Measurements from ENCODE around the gene NUDT7.

DNA sequence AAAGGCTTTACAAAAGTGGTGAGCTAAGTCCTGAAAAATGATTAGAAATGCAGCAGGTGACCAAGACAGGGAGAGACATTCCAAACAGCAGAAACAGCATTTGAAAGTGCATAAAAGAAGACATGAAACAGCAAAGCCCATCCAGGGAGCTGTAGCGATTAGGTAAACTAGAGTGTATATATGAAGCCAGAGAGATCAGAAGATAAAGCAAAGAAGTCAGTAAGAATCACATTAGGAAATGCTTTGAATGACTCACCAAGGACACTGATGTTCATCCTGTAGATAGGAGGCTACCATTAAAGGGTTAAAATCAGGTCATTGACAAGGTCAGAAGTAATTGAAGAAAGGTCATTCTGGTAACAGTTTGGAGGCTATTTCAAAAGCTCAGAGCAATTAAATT is 38.5 kb downstream of the NUDT7 start:
- TF ChIP-seq, protein P1, sequence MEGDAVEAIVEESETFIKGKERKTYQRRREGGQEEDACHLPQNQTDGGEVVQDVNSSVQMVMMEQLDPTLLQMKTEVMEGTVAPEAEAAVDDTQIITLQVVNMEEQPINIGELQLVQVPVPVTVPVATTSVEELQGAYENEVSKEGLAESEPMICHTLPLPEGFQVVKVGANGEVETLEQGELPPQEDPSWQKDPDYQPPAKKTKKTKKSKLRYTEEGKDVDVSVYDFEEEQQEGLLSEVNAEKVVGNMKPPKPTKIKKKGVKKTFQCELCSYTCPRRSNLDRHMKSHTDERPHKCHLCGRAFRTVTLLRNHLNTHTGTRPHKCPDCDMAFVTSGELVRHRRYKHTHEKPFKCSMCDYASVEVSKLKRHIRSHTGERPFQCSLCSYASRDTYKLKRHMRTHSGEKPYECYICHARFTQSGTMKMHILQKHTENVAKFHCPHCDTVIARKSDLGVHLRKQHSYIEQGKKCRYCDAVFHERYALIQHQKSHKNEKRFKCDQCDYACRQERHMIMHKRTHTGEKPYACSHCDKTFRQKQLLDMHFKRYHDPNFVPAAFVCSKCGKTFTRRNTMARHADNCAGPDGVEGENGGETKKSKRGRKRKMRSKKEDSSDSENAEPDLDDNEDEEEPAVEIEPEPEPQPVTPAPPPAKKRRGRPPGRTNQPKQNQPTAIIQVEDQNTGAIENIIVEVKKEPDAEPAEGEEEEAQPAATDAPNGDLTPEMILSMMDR (IDR thresholded peaks at IDR 0.05) = no peak
- no peak for TF ChIP-seq POLR2A (IDR thresholded peaks at IDR 0.05)

Measured in Peyer's patch (tissue), 4 donors.